Endothelial cell of hepatic sinusoid (primary cell): ENCODE measurements around the gene TUBB4B.

Experiments used
- in situ Hi-C: cut with HindIII; loops from 2 replicates; pipeline ENCODE4 v1.10.0; 2017; ENCODE audit warnings: low sequenced_read_pairs

TUBB4B gene

DNA sequence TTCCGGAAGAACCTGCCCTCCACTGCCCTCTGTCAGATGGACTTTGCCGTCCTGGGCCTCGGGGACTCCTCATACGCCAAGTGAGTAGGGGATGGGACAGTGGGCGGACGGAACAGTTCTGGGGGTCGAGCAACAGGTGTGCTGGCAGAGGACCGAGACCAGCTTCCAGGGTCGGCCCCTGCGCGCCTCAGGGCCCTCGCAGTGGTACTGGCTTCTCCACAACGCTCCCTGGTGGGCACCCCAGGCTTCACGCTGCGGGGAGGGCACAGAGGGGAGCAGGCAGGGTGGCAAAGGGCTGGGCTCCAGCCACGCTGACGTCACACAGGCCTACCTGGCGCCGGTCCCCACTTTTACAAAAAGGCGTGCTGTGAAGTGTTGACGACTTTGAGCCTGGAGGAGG, 28.6 kb upstream of the TUBB4B start:
- in situ Hi-C loops = no loop called here

- in situ Hi-C loops = no loop called here
These were observed 27.7 kb upstream of the TUBB4B start for GRCh38 chr9:137213160-137214060.

- in situ Hi-C loops = no loop called here
These were observed 26.5 kb upstream of the TUBB4B start for GRCh38 chr9:137214620-137215019.

DNA sequence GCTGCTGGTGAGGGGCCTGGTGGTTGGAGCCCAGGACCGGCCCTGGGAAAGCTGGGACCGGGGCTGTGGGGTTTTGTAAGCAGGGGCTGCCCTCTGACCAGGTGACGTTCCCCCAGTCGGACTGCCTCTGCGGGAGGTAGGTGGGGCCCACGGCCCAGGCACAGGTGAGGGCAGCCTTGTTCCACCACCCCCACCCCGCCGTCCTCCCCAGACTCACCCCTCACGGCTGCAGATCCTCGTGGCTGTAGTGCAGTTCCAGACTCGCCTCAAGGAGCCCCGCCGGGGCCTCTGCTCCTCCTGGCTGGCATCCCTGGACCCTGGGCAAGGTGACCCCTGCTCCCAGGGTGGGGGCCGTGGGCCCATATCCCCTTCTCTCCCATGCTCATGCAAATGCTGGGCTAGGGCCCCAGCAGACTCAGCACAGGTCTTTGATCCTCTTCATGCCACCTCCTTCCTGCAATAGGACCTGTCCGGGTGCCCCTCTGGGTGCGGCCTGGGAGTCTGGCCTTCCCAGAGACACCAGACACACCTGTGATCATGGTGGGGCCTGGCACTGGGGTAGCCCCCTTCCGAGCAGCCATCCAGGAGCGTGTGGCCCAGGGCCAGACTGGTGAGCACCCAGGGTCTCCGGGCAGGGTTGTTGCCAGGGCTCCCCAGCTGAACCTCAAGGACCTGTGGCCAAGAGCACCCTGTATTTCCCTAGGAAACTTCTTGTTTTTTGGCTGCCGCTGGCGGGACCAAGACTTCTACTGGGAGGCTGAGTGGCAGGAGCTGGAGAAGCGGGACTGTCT, 25.7 kb upstream of the TUBB4B start:
- in situ Hi-C loops = no loop called here

DNA sequence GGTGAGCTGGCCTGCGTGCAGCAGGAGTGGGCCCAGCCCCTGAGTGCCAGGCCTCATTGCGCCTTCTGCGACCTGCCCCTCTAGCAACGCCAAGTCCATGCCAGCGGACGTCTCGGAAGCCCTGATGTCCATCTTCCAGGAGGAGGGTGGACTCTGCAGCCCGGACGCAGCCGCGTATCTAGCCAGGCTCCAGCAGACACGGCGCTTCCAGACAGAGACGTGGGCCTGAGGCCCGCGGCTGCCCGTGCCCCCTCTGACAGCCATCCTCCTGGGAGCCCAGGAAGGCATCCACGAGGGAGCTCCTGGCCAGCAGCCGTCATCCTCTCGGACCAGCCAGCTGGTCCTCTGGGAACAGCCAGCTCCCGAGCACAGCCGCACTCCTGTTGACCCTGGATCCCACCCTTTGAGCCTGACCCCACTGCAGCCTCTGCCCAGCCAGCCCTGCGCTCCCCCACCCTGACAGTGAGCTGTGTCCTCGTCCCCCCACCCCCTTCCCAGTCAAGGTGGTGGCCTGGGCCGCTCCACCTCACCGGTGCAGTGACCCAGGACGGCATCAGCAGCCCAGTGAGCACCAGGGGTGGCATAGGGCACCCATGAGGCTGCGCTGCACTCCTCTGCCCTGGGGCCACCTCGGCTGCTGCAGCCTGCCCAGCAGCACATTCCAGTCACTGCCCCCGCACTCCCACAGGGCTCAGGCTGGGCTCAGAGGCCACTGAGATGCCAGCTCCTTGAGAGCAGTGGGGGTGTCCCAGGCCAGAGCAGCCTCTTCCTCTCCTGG, 24.7 kb upstream of the TUBB4B start:
- in situ Hi-C loops = no loop called here

GRCh38 chr9:137217276-137218211, 23.5 kb upstream of the TUBB4B start:
- in situ Hi-C loops = no loop called here

DNA sequence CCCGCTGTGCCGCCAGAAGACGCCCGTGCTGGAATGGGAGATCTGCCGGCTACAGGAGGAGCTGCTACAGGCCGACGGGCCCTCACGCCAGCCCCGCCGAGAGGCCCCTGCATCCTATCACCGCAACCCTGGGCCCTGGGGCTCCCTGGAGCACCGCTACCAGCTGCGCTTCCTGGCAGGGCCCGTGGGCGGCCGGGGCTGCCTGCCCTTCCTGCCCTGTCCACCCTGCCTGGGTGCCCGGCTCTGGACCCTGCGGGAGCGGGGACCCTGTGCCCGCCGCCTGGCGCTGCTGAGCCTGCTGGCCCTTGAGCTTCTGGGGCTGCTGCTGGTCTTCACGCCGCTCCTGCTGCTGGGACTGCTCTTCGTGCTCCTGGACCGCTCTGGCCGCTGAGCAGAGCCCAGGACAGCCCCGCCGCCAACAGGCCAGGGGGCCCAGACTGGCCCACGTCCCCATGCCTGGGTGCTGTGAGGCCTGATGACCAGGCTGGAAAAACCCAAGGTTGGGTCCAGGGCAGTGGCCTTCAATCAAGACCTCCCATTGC, 22.8 kb upstream of the TUBB4B start:
- in situ Hi-C loops = no loop called here

- in situ Hi-C loops = no loop called here
These were observed 22.3 kb upstream of the TUBB4B start for GRCh38 chr9:137218754-137219271.

GRCh38 chr9:137219757-137220316, 21.2 kb upstream of the TUBB4B start:
- in situ Hi-C loops = loop anchor here (5.0 kb wide), 1 partner anchor 53 kb away; no protein-coding TSS in a partner anchor

DNA sequence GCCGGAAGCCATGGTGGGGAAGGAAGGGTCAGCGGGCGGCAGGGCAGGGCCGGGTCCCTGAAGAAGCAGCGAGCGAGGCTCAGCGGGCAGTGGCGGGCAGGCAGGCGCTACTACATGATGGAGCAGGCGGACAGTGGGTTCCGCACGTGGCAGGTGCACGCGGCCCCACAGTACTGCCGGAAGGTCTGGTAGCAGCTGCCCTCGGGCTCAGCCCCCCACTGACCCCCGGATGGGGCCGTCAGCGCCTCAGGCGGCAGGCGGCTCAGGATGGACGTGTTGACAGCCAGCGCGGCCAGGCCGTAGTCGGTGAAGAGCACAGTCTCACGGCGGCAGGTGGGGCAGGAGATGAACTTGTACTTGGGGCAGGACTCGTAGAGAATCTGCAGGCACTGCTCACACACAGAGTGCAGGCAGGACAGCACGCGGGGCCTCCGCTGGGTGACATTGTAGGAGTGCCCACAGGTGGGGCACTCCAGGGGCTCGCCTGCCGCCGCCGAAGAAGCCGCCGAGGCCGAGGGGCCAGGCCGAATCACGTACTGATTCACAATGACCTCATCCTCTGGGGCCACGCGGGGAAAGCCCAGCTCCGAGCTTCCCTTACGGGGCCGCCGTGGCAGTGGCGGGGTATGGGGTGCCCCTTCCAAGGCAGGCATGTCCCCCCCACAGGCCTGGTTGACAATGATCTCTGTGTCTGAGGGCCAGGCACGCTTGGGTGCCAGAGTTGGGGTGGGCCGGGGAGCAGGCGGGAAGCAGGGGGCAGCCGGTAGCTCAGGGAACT, 20.6 kb upstream of the TUBB4B start:
- in situ Hi-C loops = loop anchor here (5.0 kb wide), 1 partner anchor 53 kb away; no protein-coding TSS in a partner anchor

- in situ Hi-C loops = loop anchor here (5.0 kb wide), 1 partner anchor 54 kb away; no protein-coding TSS in a partner anchor
These were observed 20.0 kb upstream of the TUBB4B start for GRCh38 chr9:137221095-137221505.

DNA sequence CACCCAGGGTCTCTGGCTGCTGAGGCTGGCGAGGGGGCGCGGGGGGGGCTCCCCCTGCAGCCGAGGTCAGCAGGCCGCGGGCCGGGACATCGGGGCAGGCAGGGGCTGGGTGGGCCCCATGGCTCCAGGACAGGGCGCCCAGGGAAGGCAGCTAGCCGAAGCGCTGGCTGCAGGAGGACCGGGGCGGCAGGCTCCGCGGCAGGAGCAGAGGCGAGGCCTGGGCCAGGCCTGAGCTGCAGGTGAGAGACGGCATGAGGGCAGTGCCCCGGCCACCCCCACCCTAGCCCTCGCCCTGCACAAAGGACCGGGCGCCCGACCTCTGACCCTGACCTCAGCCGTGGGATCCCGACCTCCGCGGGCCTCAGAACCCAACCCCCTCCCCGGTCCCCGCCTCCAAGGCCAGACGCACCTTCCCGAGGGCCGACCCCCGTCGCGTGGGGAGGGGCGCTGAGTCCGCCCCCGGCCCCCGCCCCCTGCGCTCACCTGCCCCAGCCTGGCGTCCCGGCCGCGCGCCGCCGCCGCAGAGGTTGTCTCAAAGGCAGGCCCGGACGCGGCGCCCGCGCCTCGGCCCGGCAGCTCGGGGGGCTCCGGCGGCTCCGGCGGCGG, 19.5 kb upstream of the TUBB4B start:
- in situ Hi-C loops = loop anchor here (5.0 kb wide), 1 partner anchor 54 kb away; no protein-coding TSS in a partner anchor

- in situ Hi-C loops = loop anchor here (5.0 kb wide), 1 partner anchor 55 kb away; no protein-coding TSS in a partner anchor
These were observed 18.7 kb upstream of the TUBB4B start, which contains the start of gene RNF208 for GRCh38 chr9:137222190-137223077. Gene RNF208 (minus strand): TSS chr9:137222240. CDS start chr9:137221212, 1,028 bp downstream.

GRCh38 chr9:137223078-137223970, 17.8 kb upstream of the TUBB4B start:
- in situ Hi-C loops = loop anchor here (5.0 kb wide), 1 partner anchor 56 kb away; no protein-coding TSS in a partner anchor
